Measurements from ENCODE around the gene ABCB9.

DNA sequence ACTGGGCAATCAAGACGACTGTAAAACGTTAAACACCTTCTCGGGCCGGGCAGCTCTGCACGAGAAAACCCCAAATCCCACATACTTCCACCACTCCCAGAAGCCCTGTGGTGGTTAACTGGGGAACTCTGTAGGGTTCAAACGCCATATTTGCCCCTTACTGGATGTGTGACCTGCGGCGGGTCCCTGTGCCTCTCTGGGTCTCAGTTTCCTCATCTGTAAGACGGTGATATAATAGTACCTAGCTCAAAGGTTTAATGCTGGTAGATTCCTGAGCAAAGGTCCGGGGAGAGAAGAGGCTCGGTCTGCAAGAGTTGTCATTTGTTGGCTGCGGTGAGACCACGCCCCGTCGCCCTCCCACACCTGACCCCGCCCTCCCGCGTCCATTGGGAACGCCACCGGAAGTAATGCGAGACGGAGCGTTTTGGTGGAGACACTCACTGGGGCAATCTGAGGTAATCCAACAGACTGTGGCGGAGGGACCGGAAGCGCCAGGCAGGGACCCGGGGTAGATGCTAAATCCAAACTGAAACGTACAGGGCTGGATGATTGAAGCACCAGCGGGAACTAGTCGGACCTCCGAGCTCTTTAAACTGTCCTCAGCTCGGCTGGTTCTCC lies 8.1 kb upstream of the ABCB9 start:
- TF ChIP-seq, protein P1, sequence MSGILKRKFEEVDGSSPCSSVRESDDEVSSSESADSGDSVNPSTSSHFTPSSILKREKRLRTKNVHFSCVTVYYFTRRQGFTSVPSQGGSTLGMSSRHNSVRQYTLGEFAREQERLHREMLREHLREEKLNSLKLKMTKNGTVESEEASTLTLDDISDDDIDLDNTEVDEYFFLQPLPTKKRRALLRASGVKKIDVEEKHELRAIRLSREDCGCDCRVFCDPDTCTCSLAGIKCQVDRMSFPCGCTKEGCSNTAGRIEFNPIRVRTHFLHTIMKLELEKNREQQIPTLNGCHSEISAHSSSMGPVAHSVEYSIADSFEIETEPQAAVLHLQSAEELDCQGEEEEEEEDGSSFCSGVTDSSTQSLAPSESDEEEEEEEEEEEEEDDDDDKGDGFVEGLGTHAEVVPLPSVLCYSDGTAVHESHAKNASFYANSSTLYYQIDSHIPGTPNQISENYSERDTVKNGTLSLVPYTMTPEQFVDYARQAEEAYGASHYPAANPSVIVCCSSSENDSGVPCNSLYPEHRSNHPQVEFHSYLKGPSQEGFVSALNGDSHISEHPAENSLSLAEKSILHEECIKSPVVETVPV (CRISPR knock-in tag; IDR thresholded peaks at IDR 0.05), result no peak
- TF ChIP-seq ZNF70 (CRISPR knock-in tag; IDR thresholded peaks at IDR 0.05) (no peak), ISL1 (CRISPR knock-in tag; IDR thresholded peaks at IDR 0.05) (no peak), ZNF8 (CRISPR knock-in tag; IDR thresholded peaks at IDR 0.05) (no peak), GLIS3 (CRISPR knock-in tag; IDR thresholded peaks at IDR 0.05) (no peak), ARNTL (CRISPR knock-in tag; IDR thresholded peaks at IDR 0.05; ENCODE audit: borderline replicate concordance, low read depth) (no peak), ESRRG (CRISPR knock-in tag; IDR thresholded peaks at IDR 0.05) (no peak), ZFP30 (CRISPR knock-in tag; IDR thresholded peaks at IDR 0.05) (no peak)
- TF ChIP-seq, protein P2, sequence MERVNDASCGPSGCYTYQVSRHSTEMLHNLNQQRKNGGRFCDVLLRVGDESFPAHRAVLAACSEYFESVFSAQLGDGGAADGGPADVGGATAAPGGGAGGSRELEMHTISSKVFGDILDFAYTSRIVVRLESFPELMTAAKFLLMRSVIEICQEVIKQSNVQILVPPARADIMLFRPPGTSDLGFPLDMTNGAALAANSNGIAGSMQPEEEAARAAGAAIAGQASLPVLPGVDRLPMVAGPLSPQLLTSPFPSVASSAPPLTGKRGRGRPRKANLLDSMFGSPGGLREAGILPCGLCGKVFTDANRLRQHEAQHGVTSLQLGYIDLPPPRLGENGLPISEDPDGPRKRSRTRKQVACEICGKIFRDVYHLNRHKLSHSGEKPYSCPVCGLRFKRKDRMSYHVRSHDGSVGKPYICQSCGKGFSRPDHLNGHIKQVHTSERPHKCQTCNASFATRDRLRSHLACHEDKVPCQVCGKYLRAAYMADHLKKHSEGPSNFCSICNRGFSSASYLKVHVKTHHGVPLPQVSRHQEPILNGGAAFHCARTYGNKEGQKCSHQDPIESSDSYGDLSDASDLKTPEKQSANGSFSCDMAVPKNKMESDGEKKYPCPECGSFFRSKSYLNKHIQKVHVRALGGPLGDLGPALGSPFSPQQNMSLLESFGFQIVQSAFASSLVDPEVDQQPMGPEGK (CRISPR knock-in tag; IDR thresholded peaks at IDR 0.05; ENCODE audit: borderline replicate concordance), result no peak

Data from SK-N-SH treated with all-trans-retinoic acid at 6 μM for 48 hours (cell line).